SK-N-SH (cell line): ENCODE data around the gene PRDM10. TPM values are rescaled to one million over a fixed set of nuclear protein-coding genes. Genes with fewer than 3 reads are reported as not detected.

Source experiments
- CTCF ChIA-PET: fragments of 300-600, 350-600 bp; formaldehyde crosslinking; extraction: SDS; loops from one replicate; lab custom pipeline; 2021; lab: Yijun Ruan, JAX
- POLR2A ChIA-PET: fragments of 350-600 bp; sonication (Branson Sonifier 250); formaldehyde crosslinking; extraction: SDS; loops from one replicate; lab custom pipeline; 2020; ENCODE audit warnings: antibody characterized with exemption, inconsistent platforms; lab: Yijun Ruan, JAX
- DNase-seq: peaks from one replicate; pipeline ENCODE4 v3.0.0; 2012
- H2AFZ ChIP-seq: fragments of 200-600 bp; sonication (generic); 2 replicates; pipeline ENCODE4 v1.8.1; 2016; ENCODE audit warnings: antibody characterized with exemption, mild to moderate bottlenecking, low read depth
- H3F3A ChIP-seq: fragments of 200-600 bp; sonication (generic); replicated peaks from 2 replicates; pipeline ENCODE3; 2016; ENCODE audit warnings: antibody characterized with exemption, mild to moderate bottlenecking; ENCODE audit not compliant: insufficient read depth
- H3K27ac ChIP-seq, 2 experiments: fragments of 200-500 bp in 1 of 2; fragments of 200-600 bp in 1 of 2; sonication (Bioruptor generic) in 1 of 2; sonication (generic), shearing (Covaris generic) in 1 of 2; 2 replicates each; pipeline versions ENCODE4 v1.5.1 to v1.6.1; 2014 to 2016; ENCODE audit warnings: low read depth in 2 of 2, inconsistent platforms in 1 of 2, low read length in 1 of 2, mild to moderate bottlenecking in 1 of 2, mixed read lengths in 1 of 2
- H3K27me3 ChIP-seq: fragments of 200-600 bp; sonication (generic), shearing (Covaris generic); 2 replicates; pipeline ENCODE4 v1.6.1; 2016; ENCODE audit warnings: mixed run types; ENCODE audit not compliant: insufficient read depth
- H3K36me3 ChIP-seq, 2 experiments: fragments of 200-500 bp in 1 of 2; fragments of 200-600 bp in 1 of 2; sonication (Bioruptor generic) in 1 of 2; sonication (generic) in 1 of 2; replicated peaks in 1 of 2; 2 replicates each; pipeline versions ENCODE3 to v1.5.1; 2014 to 2016; ENCODE audit warnings: low read length in 1 of 2, mild to moderate bottlenecking in 1 of 2; ENCODE audit not compliant: insufficient read depth in 2 of 2, control insufficient read depth in 1 of 2
- H3K4me1 ChIP-seq, 2 experiments: fragments of 200-500 bp in 1 of 2; fragments of 200-600 bp in 1 of 2; sonication (Bioruptor generic) in 1 of 2; sonication (generic), shearing (Covaris generic) in 1 of 2; 2 replicates each; pipeline versions ENCODE4 v1.5.1 to v1.6.1; 2014 to 2016; ENCODE audit warnings: low read depth in 1 of 2, low read length in 1 of 2, mixed run types in 1 of 2; ENCODE audit not compliant: insufficient read depth in 2 of 2, control insufficient read depth in 1 of 2
- H3K4me2 ChIP-seq: fragments of 200-600 bp; sonication (generic), shearing (Covaris generic); 2 replicates; pipeline ENCODE4 v1.6.1; 2017; ENCODE audit warnings: mixed run types
- H3K4me3 ChIP-seq, 2 experiments: fragments of 200-500 bp in 1 of 2; fragments of 200-600 bp in 1 of 2; sonication (Bioruptor generic) in 1 of 2; sonication (generic), shearing (Covaris generic) in 1 of 2; 2 replicates each; pipeline versions ENCODE4 v1.5.1 to v1.8.1; 2014 to 2016; ENCODE audit warnings: low read depth in 2 of 2, inconsistent platforms in 1 of 2, low read length in 1 of 2, mild to moderate bottlenecking in 1 of 2, mixed read lengths in 1 of 2, moderate library complexity in 1 of 2
- H3K79me2 ChIP-seq: fragments of 200-600 bp; sonication (generic); 2 replicates; pipeline ENCODE4 v1.8.1; 2017; ENCODE audit warnings: mild to moderate bottlenecking; ENCODE audit not compliant: insufficient read depth
- H3K9ac ChIP-seq: fragments of 200-600 bp; sonication (generic); 2 replicates; pipeline ENCODE4 v1.6.1; 2017; ENCODE audit warnings: mixed run types
- H3K9me2 ChIP-seq: fragments of 200-600 bp; sonication (generic); 2 replicates; pipeline ENCODE4 v1.6.1; 2017; ENCODE audit warnings: mixed run types
- H3K9me3 ChIP-seq: fragments of 200-600 bp; sonication (generic); 2 replicates; pipeline ENCODE4 v1.6.1; 2017; ENCODE audit warnings: mixed run types, mild to moderate bottlenecking, moderate library complexity
- H4K20me1 ChIP-seq: fragments of 200-600 bp; sonication (generic); 2 replicates; pipeline ENCODE4 v1.6.1; 2017; ENCODE audit warnings: mild to moderate bottlenecking, mixed run types; ENCODE audit not compliant: insufficient read depth
- ELF1 ChIP-seq: IDR thresholded peaks from 2 replicates; pipeline ENCODE4 v1.4.0; 2012
- EP300 ChIP-seq, 2 experiments: IDR thresholded peaks; 2 replicates each; pipeline versions ENCODE4 v1.4.0 to v1.6.1; 2012; ENCODE audit warnings: borderline replicate concordance in 1 of 2, low read depth in 1 of 2, low read length in 1 of 2
- GABPA ChIP-seq: IDR thresholded peaks from 2 replicates; pipeline ENCODE4 v1.4.0; 2012; ENCODE audit warnings: low read depth, mild to moderate bottlenecking
- GATA2 ChIP-seq: sonication (generic); formaldehyde crosslinking; IDR thresholded peaks from 2 replicates; pipeline ENCODE4 v1.5.0; 2020; ENCODE audit warnings: mild to moderate bottlenecking, missing genetic modification reagents
- IRF3 ChIP-seq: fragments of 150-350 bp; IDR thresholded peaks from 2 replicates; pipeline ENCODE4 v1.6.1; 2016; ENCODE audit warnings: mild to moderate bottlenecking, low read depth, low read length
- JUND ChIP-seq: IDR thresholded peaks from 2 replicates; pipeline ENCODE4 v1.4.0; 2012
- NRF1 ChIP-seq: IDR thresholded peaks from 2 replicates; pipeline ENCODE4 v1.6.1; 2012; ENCODE audit warnings: low read depth, mild to moderate bottlenecking, low read length
- RAD21 ChIP-seq: IDR thresholded peaks from 2 replicates; pipeline ENCODE4 v1.6.1; 2012; ENCODE audit warnings: mild to moderate bottlenecking, low read length
- RCOR1 ChIP-seq: fragments of 150-350 bp; IDR thresholded peaks from 2 replicates; pipeline ENCODE4 v1.6.1; 2017; ENCODE audit warnings: antibody characterized with exemption, low read length
- REST ChIP-seq: IDR thresholded peaks from 2 replicates; pipeline ENCODE4 v1.6.1; 2012; ENCODE audit warnings: mild to moderate bottlenecking, low read depth, low read length, moderate library complexity
- RFX5 ChIP-seq: IDR thresholded peaks from 2 replicates; pipeline ENCODE4 v1.6.1; 2012; ENCODE audit warnings: mild to moderate bottlenecking, improper control_type of control experiment, low read length
- RXRA ChIP-seq: IDR thresholded peaks from 2 replicates; pipeline ENCODE4 v1.4.0; 2012; ENCODE audit warnings: low read depth, mild to moderate bottlenecking, borderline replicate concordance
- TEAD4 ChIP-seq: IDR thresholded peaks from 2 replicates; pipeline ENCODE4 v1.4.0; 2012; ENCODE audit warnings: mild to moderate bottlenecking, borderline replicate concordance; ENCODE audit not compliant: insufficient read depth
- USF1 ChIP-seq: IDR thresholded peaks from 2 replicates; pipeline ENCODE4 v1.4.0; 2012; ENCODE audit warnings: low read depth, borderline replicate concordance
- YY1 ChIP-seq: IDR thresholded peaks from 2 replicates; pipeline ENCODE4 v1.4.0; 2012; ENCODE audit warnings: low read depth, mild to moderate bottlenecking
- WGBS: methylation state at CpG from one replicate; pipeline ENCODE4 v1.1.6; 2017; ENCODE audit warnings: low lambda C conversion rate; 5-methylcytosine and 5-hydroxymethylcytosine counted together
- polyA plus RNA-seq, 3 experiments: library from polyadenylated mRNA; depleted of rRNA; stranded (reverse); fragments of >200 nt; gene quantifications; 2 replicates each; pipeline ENCODE4 v1.2.3, GENCODE V29; 2012

The PRDM10 gene
- polyA plus RNA-seq, 1 of the 3 experiments (the other 2 are of a cell fraction): 1.9 TPM

GRCh38 chr11:129929721-129930120 is 72.9 kb downstream of the PRDM10 start:
- Histone ChIP-seq H3K4me1 (peaks cover 0 to 6% of the 10 kb centered on the region in 2 experiments; a peak in 1 of 4 replicates), H3K79me2 (no peaks in the 10 kb centered on the region), H3K36me3 (peaks cover 0 to 14% of the 10 kb centered on the region in 2 experiments), H2AFZ (no peak overlapping the region), H3K9me3 (no peaks in the 10 kb centered on the region), H3K9ac (no peak overlapping the region), H3K4me2 (no peak overlapping the region), H3K9me2 (no peaks in the 10 kb centered on the region), H3K27me3 (no peaks in the 10 kb centered on the region), H4K20me1 (no peaks in the 10 kb centered on the region), H3F3A (no peaks in the 10 kb centered on the region), H3K4me3 (no peak overlapping the region), H3K27ac (no peak overlapping the region)
- no peak for DNase-seq
- WGBS: 86% methylated on average over 2 of the region's 2 CpGs
- TF ChIP-seq RAD21 (no peak), RXRA (no peak)
- ChIA-PET POLR2A (no interaction called here), CTCF (interaction anchor here (1.0 to 5.0 kb wide), 2 partner anchors 141 to 202 kb away, joined by 3 to 23 read pairs; no protein-coding TSS in a partner anchor)

- peaks cover 0 to 15% of the 10 kb centered on the region in 2 experiments for H3K36me3 ChIP-seq
- H3F3A ChIP-seq: no peaks in the 10 kb centered on the region
- ChIA-PET CTCF (interaction anchor here (1.0 to 5.0 kb wide), 2 partner anchors 142 to 203 kb away, joined by 3 to 23 read pairs; no protein-coding TSS in a partner anchor), POLR2A (no interaction called here)
- H4K20me1 ChIP-seq: no peaks in the 10 kb centered on the region
- no peak for DNase-seq
- H2AFZ ChIP-seq: no peak overlapping the region
- no peak overlapping the region for H3K9ac ChIP-seq
- TF ChIP-seq REST: no peak
- no peak for TF ChIP-seq TEAD4
- no peak for TF ChIP-seq GABPA
- no peak for TF ChIP-seq YY1
- no peak for TF ChIP-seq GATA2 (CRISPR knock-in tag)
- no peak for TF ChIP-seq EP300 (IDR thresholded peaks at IDR 0.05; ENCODE audit: borderline replicate concordance in 1 of 2, low read depth in 1 of 2, low read length in 1 of 2)
- TF ChIP-seq NRF1: no peak
- no peak for TF ChIP-seq RCOR1
- no peak for TF ChIP-seq ELF1
- TF ChIP-seq RAD21: no peak
- no peak for TF ChIP-seq JUND
- no peak for TF ChIP-seq IRF3
- no peak for TF ChIP-seq USF1
- no peak for TF ChIP-seq RFX5
- TF ChIP-seq, all 33 proteins: peak for 0
- Histone ChIP-seq H3K9me3 (no peaks in the 10 kb centered on the region), H3K79me2 (no peaks in the 10 kb centered on the region), H3K4me2 (no peak overlapping the region), H3K4me3 (no peak overlapping the region), H3K27me3 (no peaks in the 10 kb centered on the region), H3K27ac (no peak overlapping the region), H3K9me2 (no peaks in the 10 kb centered on the region), H3K4me1 (peaks cover 0 to 5% of the 10 kb centered on the region in 2 experiments; a peak in 1 of 4 replicates)
- WGBS: 94% methylated on average over 3 of the region's 3 CpGs
These were observed 73.5 kb downstream of the PRDM10 start for GRCh38 chr11:129928923-129929692.
